H9 (cell line): ENCODE measurements around the gene CALML4. TPM values are rescaled to one million over a fixed set of nuclear protein-coding genes. Genes with fewer than 3 reads are reported as not detected.
A peak's percentile ranks its signal among the peaks of the same experiment; 100 is the strongest.

Source experiments
- DNase-seq: peaks from one replicate; pipeline ENCODE4 v3.0.0-alpha.2; 2017
- H2AFZ ChIP-seq: one replicate; pipeline ENCODE4 v1.6.1; 2013; ENCODE audit warnings: mild to moderate bottlenecking, low read length, control low read depth, moderate library complexity
- H2AK5ac ChIP-seq: 2 replicates; pipeline ENCODE4 v1.6.1; 2013; ENCODE audit warnings: low read length, control low read depth, mixed read lengths; ENCODE audit not compliant: insufficient read length
- H2BK120ac ChIP-seq: one replicate; pipeline ENCODE4 v1.6.1; 2013; ENCODE audit warnings: low read depth, mild to moderate bottlenecking, low read length, control low read depth, inconsistent platforms; ENCODE audit not compliant: poor library complexity, severe bottlenecking
- H2BK12ac ChIP-seq: 2 replicates; pipeline ENCODE4 v1.6.1; 2013; ENCODE audit warnings: low read length, control low read depth, mixed read lengths, low read depth; ENCODE audit not compliant: insufficient read length
- H2BK15ac ChIP-seq: 2 replicates; pipeline ENCODE4 v1.6.1; 2013; ENCODE audit warnings: low read depth, low read length, control low read depth
- H2BK20ac ChIP-seq: one replicate; pipeline ENCODE4 v1.6.1; 2013; ENCODE audit warnings: low read depth, mild to moderate bottlenecking, low read length, control low read depth, inconsistent platforms; ENCODE audit not compliant: poor library complexity, severe bottlenecking
- H2BK5ac ChIP-seq: 2 replicates; pipeline ENCODE4 v1.6.1; 2013; ENCODE audit warnings: low read length, control low read depth, mixed read lengths; ENCODE audit not compliant: insufficient read length
- H3K14ac ChIP-seq: 2 replicates; pipeline ENCODE4 v1.6.1; 2013; ENCODE audit warnings: low read length, control low read depth; ENCODE audit not compliant: insufficient read depth
- H3K18ac ChIP-seq: 2 replicates; pipeline ENCODE4 v1.6.1; 2013; ENCODE audit warnings: low read depth, mild to moderate bottlenecking, mixed read lengths, low read length, control low read depth; ENCODE audit not compliant: insufficient read length
- H3K23ac ChIP-seq: 2 replicates; pipeline ENCODE4 v1.6.1; 2013; ENCODE audit warnings: low read length, control low read depth, mixed read lengths, low read depth; ENCODE audit not compliant: insufficient read length
- H3K23me2 ChIP-seq: 2 replicates; pipeline ENCODE4 v1.6.1; 2013; ENCODE audit warnings: low read depth, mild to moderate bottlenecking, mixed read lengths, low read length, control low read depth; ENCODE audit not compliant: insufficient read length, poor library complexity, severe bottlenecking
- H3K27ac ChIP-seq: 2 replicates; pipeline ENCODE4 v1.5.1; 2013; ENCODE audit warnings: low read length, control low read depth, mixed read lengths, low read depth; ENCODE audit not compliant: insufficient read length
- H3K27me3 ChIP-seq: 2 replicates; pipeline ENCODE4 v1.6.1; 2013; ENCODE audit warnings: low read length, control low read depth, inconsistent platforms; ENCODE audit not compliant: insufficient read depth
- H3K4ac ChIP-seq: 2 replicates; pipeline ENCODE4 v1.6.1; 2013; ENCODE audit warnings: low read depth, mild to moderate bottlenecking, control low read depth, inconsistent platforms, low read length, moderate library complexity
- H3K4me1 ChIP-seq: 2 replicates; pipeline ENCODE4 v1.6.1; 2013; ENCODE audit warnings: low read length, control low read depth, inconsistent platforms; ENCODE audit not compliant: insufficient read depth
- H3K4me2 ChIP-seq: 2 replicates; pipeline ENCODE4 v1.6.1; 2013; ENCODE audit warnings: low read length, control low read depth, mixed read lengths; ENCODE audit not compliant: insufficient read length, insufficient read depth
- H3K56ac ChIP-seq: 2 replicates; pipeline ENCODE4 v1.6.1; 2013; ENCODE audit warnings: low read depth, mild to moderate bottlenecking, mixed read lengths, low read length, control low read depth; ENCODE audit not compliant: insufficient read length
- H3K79me1 ChIP-seq: 2 replicates; pipeline ENCODE4 v1.6.1; 2013; ENCODE audit warnings: low read depth, mild to moderate bottlenecking, moderate library complexity, low read length, control low read depth, inconsistent platforms; ENCODE audit not compliant: insufficient read depth, poor library complexity, severe bottlenecking
- H3K79me2 ChIP-seq: 2 replicates; pipeline ENCODE4 v1.6.1; 2013; ENCODE audit warnings: low read length, control low read depth, inconsistent platforms; ENCODE audit not compliant: insufficient read depth
- H3K9ac ChIP-seq: 2 replicates; pipeline ENCODE4 v1.6.1; 2013; ENCODE audit warnings: low read length, control low read depth, mixed read lengths; ENCODE audit not compliant: insufficient read length; ENCODE audit errors: extremely low read depth
- H3K9me3 ChIP-seq: one replicate; pipeline ENCODE4 v1.6.1; 2013; ENCODE audit warnings: low read depth, low read length, inconsistent platforms; ENCODE audit not compliant: control insufficient read depth
- H3T11ph ChIP-seq: one replicate; pipeline ENCODE4 v1.6.1; 2013; ENCODE audit warnings: mild to moderate bottlenecking, low read length, control low read depth, inconsistent platforms
- H4K20me1 ChIP-seq: one replicate; pipeline ENCODE4 v1.6.1; 2013; ENCODE audit not compliant: control insufficient read depth, insufficient read length, insufficient read depth
- H4K5ac ChIP-seq: 2 replicates; pipeline ENCODE4 v1.6.1; 2013; ENCODE audit warnings: low read depth, mild to moderate bottlenecking, mixed read lengths, low read length, control low read depth; ENCODE audit not compliant: insufficient read length
- H4K8ac ChIP-seq: replicated peaks from 2 replicates; pipeline ENCODE4 v1.6.1; 2013; ENCODE audit warnings: low read length, control low read depth, mixed read lengths, low read depth; ENCODE audit not compliant: insufficient read length
- H4K91ac ChIP-seq: 2 replicates; pipeline ENCODE4 v1.6.1; 2013; ENCODE audit warnings: low read depth, mild to moderate bottlenecking, moderate library complexity, mixed read lengths, low read length, control low read depth; ENCODE audit not compliant: insufficient read length
- H3K27ac Mint-ChIP-seq, 3 experiments: 2 replicates in 2 of 3; 3 replicates in 1 of 3; pipeline ENCODE4 v1.8.0; 2020 to 2021; ENCODE audit warnings: mixed read lengths in 3 of 3, mild to moderate bottlenecking in 1 of 3, moderate library complexity in 1 of 3
- H3K27me3 Mint-ChIP-seq: 2 replicates; pipeline ENCODE4 v1.8.0; 2021; ENCODE audit warnings: low read depth, mild to moderate bottlenecking, moderate library complexity, mixed read lengths
- H3K36me3 Mint-ChIP-seq, 3 experiments: 2 replicates in 2 of 3; 3 replicates in 1 of 3; pipeline ENCODE4 v1.8.0; 2020 to 2021; ENCODE audit warnings: low read depth in 3 of 3, mixed read lengths in 3 of 3; ENCODE audit not compliant: insufficient read depth in 1 of 3
- H3K4me1 Mint-ChIP-seq, 2 experiments: 2 replicates each; pipeline ENCODE4 v1.8.0; 2020; ENCODE audit warnings: mixed read lengths in 2 of 2
- H3K4me3 Mint-ChIP-seq, 2 experiments: 2 replicates in 1 of 2; 3 replicates in 1 of 2; pipeline ENCODE4 v1.8.0; 2020 to 2021; ENCODE audit warnings: mild to moderate bottlenecking in 2 of 2, mixed read lengths in 2 of 2, moderate library complexity in 1 of 2
- H3K9me3 Mint-ChIP-seq, 2 experiments: 2 replicates in 1 of 2; 3 replicates in 1 of 2; pipeline ENCODE4 v1.8.0; 2020; ENCODE audit warnings: mild to moderate bottlenecking in 2 of 2, mixed read lengths in 2 of 2, moderate library complexity in 1 of 2
- WGBS: extraction: QIAGEN DNeasy Blood & Tissue Kit; methylation state at CpG from one replicate; pipeline ENCODE4 v1.1.7; 2013; ENCODE audit warnings: missing lambda C conversion rate, low lambda C conversion rate, mixed read lengths; ENCODE audit not compliant: insufficient read length; ENCODE audit errors: extremely low coverage; 5-methylcytosine and 5-hydroxymethylcytosine counted together
- total RNA-seq: library from RNA; stranded (reverse); gene quantifications from 2 replicates; pipeline ENCODE4 v1.2.1, GENCODE V29; 2021
- TF ChIP-seq, protein P1 (sequence below): fragments of 200-600 bp; sonication (generic); conservative IDR thresholded peaks from 3 replicates; pipeline ENCODE4 v1.8.0; 2021; ENCODE audit warnings: antibody characterized with exemption, mild to moderate bottlenecking

CALML4 gene
- total RNA-seq, 1 experiment from 2014 or later = 11.8 TPM

DNA sequence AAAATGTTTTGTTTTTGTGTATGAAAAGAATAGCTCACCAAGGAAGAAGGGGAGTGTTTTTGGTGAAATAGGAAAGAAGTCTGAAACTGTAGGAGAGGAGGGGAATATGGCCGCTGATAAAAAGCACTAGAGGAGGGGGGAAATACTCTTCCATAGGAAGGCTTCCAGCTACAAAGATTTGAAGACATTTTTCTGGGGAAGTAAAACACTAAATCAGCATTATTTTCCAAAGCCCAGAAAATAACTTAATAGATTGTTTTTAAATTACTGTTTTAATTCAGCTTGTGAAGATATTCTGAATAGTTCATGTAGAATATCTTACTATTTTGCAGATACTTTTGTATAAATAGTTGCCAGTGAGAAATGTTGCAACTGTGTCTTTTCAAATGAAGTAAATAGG lies 54.9 kb downstream of the CALML4 start:
- Mint-ChIP-seq H3K27me3 (no peaks in the 10 kb centered on the region), H3K4me1 (peaks cover 4 to 7% of the 10 kb centered on the region in 2 experiments), H3K4me3 (no peak overlapping the region), H3K36me3 (peaks cover 5 to 15% (median 13%) of the 10 kb centered on the region in 3 experiments; a peak in 5 of 7 replicates), H3K9me3 (no peaks in the 10 kb centered on the region), H3K27ac (peak overlapping the region in 1 of 3 experiments; percentile 81; a peak in 2 of 7 replicates)
- no peak for DNase-seq
- Histone ChIP-seq H3K27ac (no peak overlapping the region), H3K27me3 (no peaks in the 10 kb centered on the region), H4K8ac (no peak overlapping the region), H2AFZ (no peak overlapping the region), H3K23ac (no peak overlapping the region), H4K20me1 (no peaks in the 10 kb centered on the region), H3K14ac (no peak overlapping the region), H3K9ac (no peak overlapping the region), H3K4me2 (no peak overlapping the region), H3K18ac (no peak overlapping the region), H2AK5ac (no peak overlapping the region), H4K91ac (no peak overlapping the region), H2BK120ac (no peak overlapping the region), H3K79me2 (no peaks in the 10 kb centered on the region), H2BK12ac (no peak overlapping the region), H3K23me2 (no peaks in the 10 kb centered on the region), H3T11ph (no peak overlapping the region), H2BK20ac (no peak overlapping the region), H2BK5ac (no peak overlapping the region), H3K56ac (no peak overlapping the region), H3K4me1 (no peaks in the 10 kb centered on the region), H4K5ac (no peak overlapping the region), H2BK15ac (no peak overlapping the region), H3K4ac (no peak overlapping the region), H3K9me3 (no peaks in the 10 kb centered on the region), H3K79me1 (no peaks in the 10 kb centered on the region)
- no CpG with 5 or more reads among the region's 1 CpG for WGBS
- TF ChIP-seq, protein P1, sequence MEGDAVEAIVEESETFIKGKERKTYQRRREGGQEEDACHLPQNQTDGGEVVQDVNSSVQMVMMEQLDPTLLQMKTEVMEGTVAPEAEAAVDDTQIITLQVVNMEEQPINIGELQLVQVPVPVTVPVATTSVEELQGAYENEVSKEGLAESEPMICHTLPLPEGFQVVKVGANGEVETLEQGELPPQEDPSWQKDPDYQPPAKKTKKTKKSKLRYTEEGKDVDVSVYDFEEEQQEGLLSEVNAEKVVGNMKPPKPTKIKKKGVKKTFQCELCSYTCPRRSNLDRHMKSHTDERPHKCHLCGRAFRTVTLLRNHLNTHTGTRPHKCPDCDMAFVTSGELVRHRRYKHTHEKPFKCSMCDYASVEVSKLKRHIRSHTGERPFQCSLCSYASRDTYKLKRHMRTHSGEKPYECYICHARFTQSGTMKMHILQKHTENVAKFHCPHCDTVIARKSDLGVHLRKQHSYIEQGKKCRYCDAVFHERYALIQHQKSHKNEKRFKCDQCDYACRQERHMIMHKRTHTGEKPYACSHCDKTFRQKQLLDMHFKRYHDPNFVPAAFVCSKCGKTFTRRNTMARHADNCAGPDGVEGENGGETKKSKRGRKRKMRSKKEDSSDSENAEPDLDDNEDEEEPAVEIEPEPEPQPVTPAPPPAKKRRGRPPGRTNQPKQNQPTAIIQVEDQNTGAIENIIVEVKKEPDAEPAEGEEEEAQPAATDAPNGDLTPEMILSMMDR = no peak
